Upper lobe of left lung (tissue), 4 donors: Measurements from ENCODE around the gene MYPN.

Experiments
- CTCF ChIP-seq, 6 experiments: fragments of 450-650 bp in 4 of 6; fragments of 200-600 bp in 2 of 6; sonication (generic) in 2 of 6; IDR thresholded peaks; one replicate each; pipeline ENCODE4 v1.5.1; 2016 to 2019; ENCODE audit warnings: antibody characterized with exemption in 6 of 6
- EP300 ChIP-seq, 4 donors: sonication (generic); formaldehyde crosslinking; IDR thresholded peaks; one replicate each; pipeline ENCODE4 v1.5.1; 2017; ENCODE audit warnings: antibody characterized with exemption in 4 of 4, control low read depth in 2 of 4
- POLR2A ChIP-seq, 4 donors: fragments of 450-650 bp; IDR thresholded peaks; one replicate each; pipeline ENCODE4 v1.5.1; 2016 to 2017; ENCODE audit warnings: antibody characterized with exemption in 4 of 4, mild to moderate bottlenecking in 2 of 4

DNA sequence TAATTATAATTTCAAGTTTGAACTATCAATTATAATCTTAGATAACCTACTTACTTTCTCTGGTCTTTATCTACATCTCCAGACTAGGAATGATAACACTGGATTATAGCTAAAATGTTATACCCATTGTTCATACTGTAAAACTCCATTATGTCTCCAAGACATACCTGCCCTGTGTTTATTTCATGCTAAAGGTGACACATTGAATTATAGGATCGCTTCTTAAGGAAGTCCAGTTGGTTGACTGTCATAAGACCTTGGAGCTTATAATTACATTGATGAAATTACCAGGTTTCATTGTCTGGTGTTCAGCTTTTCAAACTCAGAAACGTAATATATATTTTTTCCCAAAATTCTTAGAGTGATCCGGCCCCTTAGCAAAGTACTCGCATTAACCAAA, 18.7 kb upstream of the MYPN start:
- TF ChIP-seq POLR2A (IDR thresholded peaks at IDR 0.05) (no peak), CTCF (IDR thresholded peaks at IDR 0.05) (no peak), EP300 (IDR thresholded peaks at IDR 0.05) (no peak)
